ENCODE results near the gene STN1.

STN1 gene

GRCh38 chr10:103923502-103923901 lies 5.5 kb upstream of the STN1 start:
- TF ChIP-seq FOXP2 (optimal IDR thresholded peaks at IDR 0.05; ENCODE audit: control extremely low read depth, extremely low read length, insufficient read depth) (no peak), EZH2 (IDR thresholded peaks at IDR 0.05) (no peak), POLR2AphosphoS5 (IDR thresholded peaks at IDR 0.05; ENCODE audit: borderline replicate concordance, low read depth, low read length) (no peak)
- Histone ChIP-seq H3K36me3 (ENCODE audit: insufficient read depth, low read length) (no peaks in the 10 kb centered on the region), H3K9ac (ENCODE audit: insufficient read length) (no peak overlapping the region), H3K27ac (no peak overlapping the region), H3K9me3 (ENCODE audit: low read depth, low read length) (no peaks in the 10 kb centered on the region), H3K4me3 (no peak overlapping the region)
- DNase-seq (ENCODE audit: low read depth, low spot score), result no peak

GRCh38 chr10:103922659-103923058 lies 4.7 kb upstream of the STN1 start:
- Histone ChIP-seq H3K4me3 (no peak overlapping the region), H3K9ac (ENCODE audit: insufficient read length) (no peak overlapping the region), H3K36me3 (ENCODE audit: insufficient read depth, low read length) (no peaks in the 10 kb centered on the region), H3K27ac (no peak overlapping the region), H3K9me3 (ENCODE audit: low read depth, low read length) (no peaks in the 10 kb centered on the region)
- TF ChIP-seq EZH2 (IDR thresholded peaks at IDR 0.05) (no peak), FOXP2 (optimal IDR thresholded peaks at IDR 0.05; ENCODE audit: control extremely low read depth, extremely low read length, insufficient read depth) (no peak), POLR2AphosphoS5 (IDR thresholded peaks at IDR 0.05; ENCODE audit: borderline replicate concordance, low read depth, low read length) (no peak)
- no peak for DNase-seq (ENCODE audit: low read depth, low spot score)

GRCh38 chr10:103921750-103922195 lies 3.8 kb upstream of the STN1 start:
- no peaks in the 10 kb centered on the region for H3K36me3 ChIP-seq (ENCODE audit: insufficient read depth, low read length)
- H3K9ac ChIP-seq (ENCODE audit: insufficient read length), result no peak overlapping the region
- DNase-seq (ENCODE audit: low read depth, low spot score), result no peak
- H3K9me3 ChIP-seq (ENCODE audit: low read depth, low read length), result no peaks in the 10 kb centered on the region
- TF ChIP-seq EZH2 (IDR thresholded peaks at IDR 0.05) (no peak), FOXP2 (optimal IDR thresholded peaks at IDR 0.05; ENCODE audit: control extremely low read depth, extremely low read length, insufficient read depth) (no peak), POLR2AphosphoS5 (IDR thresholded peaks at IDR 0.05; ENCODE audit: borderline replicate concordance, low read depth, low read length) (no peak)
- H3K4me3 ChIP-seq, result no peak overlapping the region
- no peak overlapping the region for H3K27ac ChIP-seq

- Histone ChIP-seq H3K4me3 (no peak overlapping the region), H3K9me3 (ENCODE audit: low read depth, low read length) (no peaks in the 10 kb centered on the region), H3K36me3 (ENCODE audit: insufficient read depth, low read length) (no peaks in the 10 kb centered on the region), H3K27ac (no peak overlapping the region), H3K9ac (ENCODE audit: insufficient read length) (no peak overlapping the region)
- TF ChIP-seq EZH2 (IDR thresholded peaks at IDR 0.05), result no peak
- no peak for TF ChIP-seq FOXP2 (optimal IDR thresholded peaks at IDR 0.05; ENCODE audit: control extremely low read depth, extremely low read length, insufficient read depth)
- TF ChIP-seq POLR2AphosphoS5 (IDR thresholded peaks at IDR 0.05; ENCODE audit: borderline replicate concordance, low read depth, low read length), result no peak
- no peak for DNase-seq (ENCODE audit: low read depth, low spot score)
These were observed 3.3 kb upstream of the STN1 start for GRCh38 chr10:103921248-103921647.

- H3K9me3 ChIP-seq (ENCODE audit: low read depth, low read length), result no peaks in the 10 kb centered on the region
- H3K4me3 ChIP-seq, result no peak overlapping the region
- H3K9ac ChIP-seq (ENCODE audit: insufficient read length), result no peak overlapping the region
- no peaks in the 10 kb centered on the region for H3K36me3 ChIP-seq (ENCODE audit: insufficient read depth, low read length)
- no peak overlapping the region for H3K27ac ChIP-seq
- no peak for DNase-seq (ENCODE audit: low read depth, low spot score)
- no peak for TF ChIP-seq FOXP2 (optimal IDR thresholded peaks at IDR 0.05; ENCODE audit: control extremely low read depth, extremely low read length, insufficient read depth)
- no peak for TF ChIP-seq EZH2 (IDR thresholded peaks at IDR 0.05)
- no peak for TF ChIP-seq POLR2AphosphoS5 (IDR thresholded peaks at IDR 0.05; ENCODE audit: borderline replicate concordance, low read depth, low read length)
These were observed 1.7 kb upstream of the STN1 start for GRCh38 chr10:103919648-103920025.

- TF ChIP-seq POLR2AphosphoS5 (IDR thresholded peaks at IDR 0.05; ENCODE audit: borderline replicate concordance, low read depth, low read length), result no peak
- no peak for TF ChIP-seq EZH2 (IDR thresholded peaks at IDR 0.05)
- no peak for TF ChIP-seq FOXP2 (optimal IDR thresholded peaks at IDR 0.05; ENCODE audit: control extremely low read depth, extremely low read length, insufficient read depth)
- peak overlapping the region; percentile 81 for H3K9ac ChIP-seq (ENCODE audit: insufficient read length)
- H3K9me3 ChIP-seq (ENCODE audit: low read depth, low read length), result no peaks in the 10 kb centered on the region
- peak overlapping the region; percentile 85 for H3K4me3 ChIP-seq
- peak overlapping the region; percentile 62; the same call in 1 of the 2 replicates for H3K27ac ChIP-seq
- H3K36me3 ChIP-seq (ENCODE audit: insufficient read depth, low read length), result no peaks in the 10 kb centered on the region
- no peak for DNase-seq (ENCODE audit: low read depth, low spot score)
These were observed 507 bp downstream of the STN1 start for GRCh38 chr10:103917302-103918052.

- Histone ChIP-seq H3K9ac (ENCODE audit: insufficient read length) (no peak overlapping the region), H3K27ac (no peak overlapping the region), H3K4me3 (peak overlapping the region; percentile 85), H3K9me3 (ENCODE audit: low read depth, low read length) (no peaks in the 10 kb centered on the region), H3K36me3 (ENCODE audit: insufficient read depth, low read length) (no peaks in the 10 kb centered on the region)
- TF ChIP-seq EZH2 (IDR thresholded peaks at IDR 0.05) (no peak), POLR2AphosphoS5 (IDR thresholded peaks at IDR 0.05; ENCODE audit: borderline replicate concordance, low read depth, low read length) (no peak), FOXP2 (optimal IDR thresholded peaks at IDR 0.05; ENCODE audit: control extremely low read depth, extremely low read length, insufficient read depth) (no peak)
- no peak for DNase-seq (ENCODE audit: low read depth, low spot score)
These were observed 1.1 kb downstream of the STN1 start for GRCh38 chr10:103916876-103917275.

- H3K27ac ChIP-seq, result no peak overlapping the region
- H3K9ac ChIP-seq (ENCODE audit: insufficient read length), result no peak overlapping the region
These were observed 1.7 kb downstream of the STN1 start for GRCh38 chr10:103916254-103916653.

More at GRCh38 chr10:103916254-103916653, 1.7 kb downstream of the STN1 start:
- Histone ChIP-seq H3K36me3 (ENCODE audit: insufficient read depth, low read length) (no peaks in the 10 kb centered on the region), H3K9me3 (ENCODE audit: low read depth, low read length) (no peaks in the 10 kb centered on the region), H3K4me3 (no peak overlapping the region)
- DNase-seq (ENCODE audit: low read depth, low spot score), result no peak
- TF ChIP-seq EZH2 (IDR thresholded peaks at IDR 0.05) (no peak), POLR2AphosphoS5 (IDR thresholded peaks at IDR 0.05; ENCODE audit: borderline replicate concordance, low read depth, low read length) (no peak), FOXP2 (optimal IDR thresholded peaks at IDR 0.05; ENCODE audit: control extremely low read depth, extremely low read length, insufficient read depth) (no peak)
